ENCODE measurements around the gene NTM. TPM values are rescaled to one million over a fixed set of nuclear protein-coding genes. Genes with fewer than 3 reads are reported as not detected.
"Not testable (repeated sequence)": the region's sequence is repeated elsewhere in the genome, so short reads cannot be mapped to it uniquely, and the experiment has no call there.

NTM gene
- total RNA-seq, 1 donor from 2014 or later = 9.9 TPM

DNA sequence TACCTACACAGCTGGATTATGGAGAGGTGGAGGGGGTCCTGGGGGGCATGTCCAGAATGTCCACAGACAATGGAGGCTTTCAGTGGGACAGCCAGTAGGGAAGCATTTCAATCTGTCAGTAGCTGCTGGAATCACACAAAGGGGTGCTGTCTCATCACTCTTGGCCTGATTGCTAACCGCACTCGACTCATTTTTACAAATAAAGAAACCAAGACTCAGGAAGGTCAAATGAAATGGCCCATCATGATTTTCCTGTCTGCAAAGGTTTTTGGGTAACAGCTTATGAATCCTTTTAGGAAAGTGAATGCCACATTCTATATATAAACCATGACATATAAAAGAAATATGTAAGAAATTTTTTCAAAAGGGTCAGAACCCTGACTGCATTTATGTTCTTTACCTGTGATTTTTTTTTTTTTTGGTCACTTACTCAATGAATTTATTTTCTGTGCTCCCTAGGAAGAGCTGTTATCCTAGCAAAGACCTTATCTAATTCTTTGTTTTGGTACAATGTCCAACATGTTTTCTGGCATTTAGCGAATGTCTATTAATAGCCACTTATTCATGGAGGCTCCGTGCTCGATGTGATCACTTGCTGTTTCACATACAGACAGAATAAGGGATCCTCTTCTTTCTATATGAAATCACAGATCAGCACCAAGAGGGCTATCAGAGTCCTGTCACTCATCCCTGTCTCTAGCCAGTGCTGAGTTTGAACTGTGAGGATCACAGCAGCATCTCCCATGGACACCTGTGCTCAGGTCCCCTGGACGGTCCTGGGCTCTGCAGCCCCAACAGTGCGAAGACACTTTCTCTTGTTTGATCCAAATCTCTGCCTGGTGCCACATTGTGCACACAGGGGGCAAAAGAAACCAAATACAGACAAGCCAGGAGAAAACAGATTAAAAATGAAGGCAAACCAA lies 979.7 kb downstream of the NTM start:
- Histone ChIP-seq H3K36me3 (ENCODE audit: control insufficient read depth in 3 of 3, insufficient read depth in 3 of 3, low read length in 3 of 3) (no peaks in the 10 kb centered on the region), H3K9ac (ENCODE audit: low read depth in 1 of 3, low read length in 3 of 3) (no peak overlapping the region), H3K27me3 (ENCODE audit: control insufficient read depth in 3 of 3, insufficient read depth in 3 of 3, low read length in 3 of 3) (peaks cover 0 to 13% (median 4%) of the 10 kb centered on the region in 3 donors), H3K9me3 (ENCODE audit: control insufficient read depth in 3 of 3, low read length in 3 of 3) (no peaks in the 10 kb centered on the region), H3K4me1 (ENCODE audit: control insufficient read depth in 3 of 3, insufficient read depth in 3 of 3, low read length in 3 of 3) (no peaks in the 10 kb centered on the region), H3K27ac (ENCODE audit: low read depth, low read length) (no peak overlapping the region), H3K4me3 (ENCODE audit: low read length in 3 of 3) (no peak overlapping the region)

DNA sequence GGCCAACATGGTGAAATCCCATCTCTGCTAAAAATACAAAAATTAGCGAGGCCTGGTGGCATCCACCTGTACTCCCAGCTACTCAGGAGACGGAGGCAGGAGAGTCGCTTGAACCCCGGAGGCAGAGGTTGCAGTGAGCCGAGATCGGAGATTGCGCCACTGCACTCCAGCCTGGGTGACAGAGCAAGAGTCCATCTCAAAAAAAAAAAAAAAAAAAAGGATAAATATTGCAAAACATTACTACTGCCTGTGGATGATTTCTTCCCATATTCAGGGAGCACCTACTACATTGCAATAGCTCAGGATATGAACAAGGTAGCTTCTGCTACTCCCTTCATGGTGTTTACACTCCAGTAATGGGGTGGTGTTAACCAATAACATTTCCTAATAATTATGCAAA lies 980.6 kb downstream of the NTM start:
- no peaks in the 10 kb centered on the region for H3K9me3 ChIP-seq (ENCODE audit: control insufficient read depth in 3 of 3, low read length in 3 of 3)
- H3K36me3 ChIP-seq (ENCODE audit: control insufficient read depth in 3 of 3, insufficient read depth in 3 of 3, low read length in 3 of 3) = no peaks in the 10 kb centered on the region
- H3K4me3 ChIP-seq (ENCODE audit: low read length in 3 of 3) = no peak overlapping the region
- H3K4me1 ChIP-seq (ENCODE audit: control insufficient read depth in 3 of 3, insufficient read depth in 3 of 3, low read length in 3 of 3) = no peaks in the 10 kb centered on the region
- H3K9ac ChIP-seq (ENCODE audit: low read depth in 1 of 3, low read length in 3 of 3) = no peak overlapping the region
- H3K27me3 ChIP-seq (ENCODE audit: control insufficient read depth in 3 of 3, insufficient read depth in 3 of 3, low read length in 3 of 3) = peaks cover 0 to 13% (median 4%) of the 10 kb centered on the region in 3 donors
- H3K27ac ChIP-seq (ENCODE audit: low read depth, low read length) = no peak overlapping the region

DNA sequence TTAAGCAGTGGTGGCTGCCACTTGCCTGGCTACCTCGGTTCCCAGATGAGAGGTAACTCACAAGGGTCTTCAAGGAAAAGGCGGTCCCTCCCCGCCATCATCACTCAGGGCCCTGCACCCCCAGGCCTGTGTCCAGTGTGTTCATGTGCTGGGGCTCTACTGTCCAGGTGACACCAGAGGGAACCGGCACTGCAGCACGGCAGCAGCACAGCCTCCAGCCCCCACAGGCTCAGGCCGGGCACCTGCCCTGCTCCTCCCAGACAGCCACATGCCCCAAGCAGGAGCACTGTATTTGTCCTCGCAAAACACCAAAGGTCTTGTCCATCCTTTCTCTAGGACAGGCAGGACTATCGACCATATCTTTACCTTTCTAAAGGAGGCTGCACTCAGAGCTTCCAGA lies 982.1 kb downstream of the NTM start:
- H3K4me1 ChIP-seq (ENCODE audit: control insufficient read depth in 3 of 3, insufficient read depth in 3 of 3, low read length in 3 of 3) = no peaks in the 10 kb centered on the region
- peaks cover 0 to 12% (median 4%) of the 10 kb centered on the region in 3 donors for H3K27me3 ChIP-seq (ENCODE audit: control insufficient read depth in 3 of 3, insufficient read depth in 3 of 3, low read length in 3 of 3)
- no peak overlapping the region for H3K4me3 ChIP-seq (ENCODE audit: low read length in 3 of 3)
- no peaks in the 10 kb centered on the region for H3K36me3 ChIP-seq (ENCODE audit: control insufficient read depth in 3 of 3, insufficient read depth in 3 of 3, low read length in 3 of 3)
- no peaks in the 10 kb centered on the region for H3K9me3 ChIP-seq (ENCODE audit: control insufficient read depth in 3 of 3, low read length in 3 of 3)
- H3K9ac ChIP-seq (ENCODE audit: low read depth in 1 of 3, low read length in 3 of 3) = no peak overlapping the region
- no peak overlapping the region for H3K27ac ChIP-seq (ENCODE audit: low read depth, low read length)

DNA sequence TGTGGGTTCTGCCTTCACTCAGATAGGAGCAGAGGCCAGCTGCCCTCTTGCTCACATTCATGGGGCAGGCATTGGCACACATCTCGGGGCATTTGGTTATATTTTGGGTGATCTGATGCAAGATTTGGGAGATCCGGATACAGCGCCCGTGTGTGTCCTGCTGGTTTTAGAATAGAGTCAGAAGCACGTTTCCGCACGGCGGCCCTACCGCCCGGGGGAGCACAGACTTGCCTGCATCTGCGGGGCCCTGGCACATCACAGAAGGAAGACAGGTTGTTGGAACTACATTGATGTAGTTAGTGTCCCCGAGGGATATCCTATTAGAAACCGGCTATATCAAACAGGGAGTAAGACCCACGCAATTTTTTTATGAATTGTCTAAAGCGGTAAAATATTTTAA lies 982.8 kb downstream of the NTM start:
- Histone ChIP-seq H3K36me3 (ENCODE audit: control insufficient read depth in 3 of 3, insufficient read depth in 3 of 3, low read length in 3 of 3) (no peaks in the 10 kb centered on the region), H3K9ac (ENCODE audit: low read depth in 1 of 3, low read length in 3 of 3) (no peak overlapping the region)

DNA sequence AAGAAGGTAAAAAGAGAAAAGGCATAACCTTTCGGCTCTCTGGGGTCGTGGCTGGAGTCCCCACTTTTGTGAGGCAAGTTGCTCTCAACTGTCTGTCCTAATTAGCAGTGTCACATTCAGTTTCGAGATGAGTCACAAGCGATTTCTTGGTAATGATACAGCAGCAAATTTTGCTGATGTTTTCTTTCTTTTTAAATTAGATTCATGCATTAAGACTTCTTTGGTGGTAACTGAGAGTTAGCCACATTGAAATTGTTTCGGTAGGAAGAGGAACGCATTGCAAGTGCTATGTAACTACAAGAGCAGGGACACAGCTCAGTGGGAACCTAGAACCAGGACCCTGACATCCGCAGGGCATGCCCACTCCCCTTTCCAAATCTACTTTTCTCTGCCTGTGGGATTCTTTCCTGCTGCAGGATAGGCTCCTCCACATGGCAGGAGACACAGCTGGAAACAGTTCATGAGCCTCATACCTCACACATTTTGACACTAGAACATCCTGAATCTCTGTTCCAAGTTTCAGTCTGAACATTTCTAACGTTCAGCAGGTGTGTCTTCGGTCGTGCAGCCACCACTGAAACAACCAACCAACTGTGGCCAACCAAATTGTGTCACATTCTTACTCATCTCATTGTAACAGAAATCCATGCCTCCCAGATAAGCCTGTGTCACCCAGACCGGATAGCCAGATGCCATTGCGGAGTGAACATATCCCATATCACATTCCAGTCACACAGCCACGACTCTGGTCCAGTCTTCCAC lies 987.6 kb downstream of the NTM start:
- no peaks in the 10 kb centered on the region for H3K36me3 ChIP-seq (ENCODE audit: control insufficient read depth in 3 of 3, insufficient read depth in 3 of 3, low read length in 3 of 3)

More for the DNA sequence above, 982.8 kb downstream of the NTM start:
- Histone ChIP-seq H3K4me1 (ENCODE audit: control insufficient read depth in 3 of 3, insufficient read depth in 3 of 3, low read length in 3 of 3) (no peaks in the 10 kb centered on the region), H3K4me3 (ENCODE audit: low read length in 3 of 3) (no peak overlapping the region), H3K27ac (ENCODE audit: low read depth, low read length) (no peak overlapping the region), H3K27me3 (ENCODE audit: control insufficient read depth in 3 of 3, insufficient read depth in 3 of 3, low read length in 3 of 3) (peaks cover 0 to 9% (median 0%) of the 10 kb centered on the region in 3 donors), H3K9me3 (ENCODE audit: control insufficient read depth in 3 of 3, low read length in 3 of 3) (no peaks in the 10 kb centered on the region)

DNA sequence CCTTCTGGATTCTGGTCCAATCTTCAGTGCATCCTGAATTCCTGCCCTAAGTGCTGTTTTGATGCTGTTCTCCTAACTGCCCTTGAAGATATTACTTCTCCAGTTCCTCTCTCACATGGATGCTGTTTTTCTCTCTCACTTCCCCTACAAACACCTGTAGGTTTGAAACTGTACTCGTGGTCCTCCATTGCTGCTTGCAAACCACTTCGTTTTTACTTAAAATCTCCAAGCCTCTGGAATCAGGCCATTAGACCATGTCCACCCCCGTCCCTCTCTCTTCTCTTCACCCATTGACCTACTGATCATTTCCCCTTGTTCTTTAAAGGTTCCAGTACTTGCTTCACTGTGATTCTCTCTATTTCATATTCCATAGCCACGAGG lies 988.1 kb downstream of the NTM start:
- Histone ChIP-seq H3K27ac (ENCODE audit: low read depth, low read length) (no peak overlapping the region), H3K4me1 (ENCODE audit: control insufficient read depth in 3 of 3, insufficient read depth in 3 of 3, low read length in 3 of 3) (no peaks in the 10 kb centered on the region), H3K4me3 (ENCODE audit: low read length in 3 of 3) (no peak overlapping the region), H3K36me3 (ENCODE audit: control insufficient read depth in 3 of 3, insufficient read depth in 3 of 3, low read length in 3 of 3) (no peaks in the 10 kb centered on the region), H3K9ac (ENCODE audit: low read depth in 1 of 3, low read length in 3 of 3) (no peak overlapping the region), H3K27me3 (ENCODE audit: control insufficient read depth in 3 of 3, insufficient read depth in 3 of 3, low read length in 3 of 3) (peaks cover 0 to 2% (median 0%) of the 10 kb centered on the region in 3 donors), H3K9me3 (ENCODE audit: control insufficient read depth in 3 of 3, low read length in 3 of 3) (no peaks in the 10 kb centered on the region)

More for the DNA sequence above, 987.6 kb downstream of the NTM start:
- Histone ChIP-seq H3K4me1 (ENCODE audit: control insufficient read depth in 3 of 3, insufficient read depth in 3 of 3, low read length in 3 of 3) (no peaks in the 10 kb centered on the region), H3K4me3 (ENCODE audit: low read length in 3 of 3) (no peak overlapping the region), H3K27me3 (ENCODE audit: control insufficient read depth in 3 of 3, insufficient read depth in 3 of 3, low read length in 3 of 3) (peaks cover 0 to 2% (median 0%) of the 10 kb centered on the region in 3 donors), H3K27ac (ENCODE audit: low read depth, low read length) (no peak overlapping the region), H3K9ac (ENCODE audit: low read depth in 1 of 3, low read length in 3 of 3) (no peak overlapping the region), H3K9me3 (ENCODE audit: control insufficient read depth in 3 of 3, low read length in 3 of 3) (no peaks in the 10 kb centered on the region)

DNA sequence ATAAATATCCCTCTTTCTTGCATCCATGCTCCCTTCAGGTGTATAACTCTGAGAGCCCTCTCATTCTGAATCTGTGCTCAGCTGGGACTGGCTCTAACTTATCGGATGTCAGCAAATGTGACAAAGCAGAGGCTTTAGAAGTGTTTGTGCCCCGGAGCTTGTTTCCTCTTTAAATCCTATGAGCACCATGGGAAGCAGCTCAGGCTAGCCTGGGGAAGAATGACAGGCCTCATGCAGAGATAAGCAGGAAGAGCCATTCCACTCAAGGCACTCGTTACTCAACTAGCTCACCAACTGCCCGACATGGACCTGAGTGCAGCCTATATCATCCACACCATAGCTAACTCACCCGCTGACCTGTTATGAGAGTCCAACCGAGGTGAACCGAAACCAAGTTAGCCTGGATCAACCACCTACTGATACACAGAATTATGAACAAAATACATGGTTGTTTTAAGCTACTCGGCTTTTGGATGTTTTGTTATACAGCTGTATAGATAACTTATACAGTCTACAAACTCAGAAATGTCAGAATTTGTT lies 990.7 kb downstream of the NTM start:
- no peak overlapping the region for H3K4me3 ChIP-seq (ENCODE audit: low read length in 3 of 3)
- no peak overlapping the region for H3K27ac ChIP-seq (ENCODE audit: low read depth, low read length)
- no peaks in the 10 kb centered on the region for H3K4me1 ChIP-seq (ENCODE audit: control insufficient read depth in 3 of 3, insufficient read depth in 3 of 3, low read length in 3 of 3)
- no peak overlapping the region for H3K9ac ChIP-seq (ENCODE audit: low read depth in 1 of 3, low read length in 3 of 3)
- no peaks in the 10 kb centered on the region for H3K36me3 ChIP-seq (ENCODE audit: control insufficient read depth in 3 of 3, insufficient read depth in 3 of 3, low read length in 3 of 3)
- H3K9me3 ChIP-seq (ENCODE audit: control insufficient read depth in 3 of 3, low read length in 3 of 3) = no peaks in the 10 kb centered on the region
- H3K27me3 ChIP-seq (ENCODE audit: control insufficient read depth in 3 of 3, insufficient read depth in 3 of 3, low read length in 3 of 3) = peaks cover 0 to 2% (median 0%) of the 10 kb centered on the region in 3 donors

DNA sequence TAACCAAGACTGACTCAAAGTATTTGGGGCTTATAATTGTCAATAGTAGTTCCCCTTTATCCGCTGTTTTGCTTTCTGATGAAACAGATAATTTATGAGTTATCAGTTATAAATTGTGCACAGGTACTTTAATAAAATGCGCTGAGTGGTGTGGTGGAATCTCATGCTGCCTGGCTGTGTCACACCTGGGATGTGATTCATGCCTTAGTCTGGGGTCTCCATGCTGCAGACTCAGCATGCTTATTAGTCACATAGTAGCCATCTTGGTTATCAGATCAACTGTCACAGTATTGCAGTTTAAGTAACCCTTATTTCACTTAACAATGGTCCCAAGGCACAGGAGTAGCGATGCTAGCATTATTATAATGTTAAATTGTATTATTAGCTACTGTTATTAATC lies 995.2 kb downstream of the NTM start:
- Histone ChIP-seq H3K27ac (ENCODE audit: low read depth, low read length) (no peak overlapping the region), H3K36me3 (ENCODE audit: control insufficient read depth in 3 of 3, insufficient read depth in 3 of 3, low read length in 3 of 3) (no peaks in the 10 kb centered on the region), H3K9me3 (ENCODE audit: control insufficient read depth in 3 of 3, low read length in 3 of 3) (peaks cover 0 to 3% (median 0%) of the 10 kb centered on the region in 3 donors), H3K27me3 (ENCODE audit: control insufficient read depth in 3 of 3, insufficient read depth in 3 of 3, low read length in 3 of 3) (no peaks in the 10 kb centered on the region), H3K9ac (ENCODE audit: low read depth in 1 of 3, low read length in 3 of 3) (no peak overlapping the region), H3K4me3 (ENCODE audit: low read length in 3 of 3) (no peak overlapping the region), H3K4me1 (ENCODE audit: control insufficient read depth in 3 of 3, insufficient read depth in 3 of 3, low read length in 3 of 3) (no peaks in the 10 kb centered on the region)

DNA sequence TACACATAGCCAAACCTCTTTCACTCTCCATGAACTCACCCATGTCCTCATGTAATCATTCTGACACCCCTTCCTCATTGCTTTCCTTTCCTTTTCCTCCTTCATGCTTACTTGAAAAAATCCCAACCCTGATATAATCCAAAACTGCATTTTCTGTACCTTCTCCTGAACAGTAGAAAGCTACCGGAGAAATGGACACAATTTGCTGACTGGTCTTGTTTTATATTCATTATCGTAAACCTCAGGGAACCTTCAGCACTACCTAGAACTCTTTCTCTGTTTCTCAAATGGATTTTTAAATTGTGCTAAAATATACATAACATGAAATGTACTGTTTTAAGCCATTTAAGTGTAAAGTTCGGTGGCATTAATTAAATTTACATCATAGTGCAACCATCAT lies 996.9 kb downstream of the NTM start:
- no peak overlapping the region for H3K4me3 ChIP-seq (ENCODE audit: low read length in 3 of 3)
- H3K27me3 ChIP-seq (ENCODE audit: control insufficient read depth in 3 of 3, insufficient read depth in 3 of 3, low read length in 3 of 3) = no peaks in the 10 kb centered on the region
- H3K9ac ChIP-seq (ENCODE audit: low read depth in 1 of 3, low read length in 3 of 3) = no peak overlapping the region
- peaks cover 0 to 3% (median 0%) of the 10 kb centered on the region in 3 donors for H3K9me3 ChIP-seq (ENCODE audit: control insufficient read depth in 3 of 3, low read length in 3 of 3)
- H3K36me3 ChIP-seq (ENCODE audit: control insufficient read depth in 3 of 3, insufficient read depth in 3 of 3, low read length in 3 of 3) = no peaks in the 10 kb centered on the region
- H3K27ac ChIP-seq (ENCODE audit: low read depth, low read length) = no peak overlapping the region
- no peaks in the 10 kb centered on the region for H3K4me1 ChIP-seq (ENCODE audit: control insufficient read depth in 3 of 3, insufficient read depth in 3 of 3, low read length in 3 of 3)

DNA sequence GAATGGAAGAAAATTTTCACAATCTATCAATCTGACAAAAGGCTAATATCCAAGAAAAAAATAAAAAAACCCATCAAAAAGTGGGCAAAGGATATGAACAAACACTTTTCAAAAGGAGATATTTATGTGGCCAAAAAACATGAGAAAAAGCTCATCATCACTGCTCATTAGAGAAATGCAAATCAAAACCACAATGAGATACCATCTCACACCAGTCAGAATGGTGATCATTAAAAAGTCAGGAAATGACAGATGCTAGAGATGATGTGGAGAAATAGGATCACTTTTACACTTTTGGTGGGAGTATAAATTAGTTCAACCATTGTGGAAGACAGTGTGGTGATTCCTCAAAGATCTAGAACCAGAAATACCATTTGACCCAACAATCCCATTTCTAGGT lies 999.7 kb downstream of the NTM start:
- not testable (repeated sequence) for H3K27me3 ChIP-seq (ENCODE audit: control insufficient read depth in 3 of 3, insufficient read depth in 3 of 3, low read length in 3 of 3); H3K4me3 ChIP-seq (ENCODE audit: low read length in 3 of 3); H3K4me1 ChIP-seq (ENCODE audit: control insufficient read depth in 3 of 3, insufficient read depth in 3 of 3, low read length in 3 of 3); H3K9me3 ChIP-seq (ENCODE audit: control insufficient read depth in 3 of 3, low read length in 3 of 3); H3K9ac ChIP-seq (ENCODE audit: low read depth in 1 of 3, low read length in 3 of 3); H3K27ac ChIP-seq (ENCODE audit: low read depth, low read length); H3K36me3 ChIP-seq (ENCODE audit: control insufficient read depth in 3 of 3, insufficient read depth in 3 of 3, low read length in 3 of 3)
